Activated naive CD4-positive, alpha-beta T cell treated with anti-CD3 and anti-CD28 coated beads, Interleukin-2, amount 10 ng/mL, durations not matched to agents 7 days and 5 days (primary cell): ENCODE data around the gene PEF1.
A peak's percentile ranks its signal among the peaks of the same experiment; 100 is the strongest.

Source experiments
- CTCF ChIA-PET: fragments of 350-600 bp; sonication (Branson Sonifier 250); formaldehyde crosslinking; loops from one replicate; lab custom pipeline; 2021; ENCODE audit warnings: antibody characterized with exemption; lab: Charles Lee
- DNase-seq: peaks from one replicate; pipeline ENCODE4 v3.0.0-alpha.2; 2020
- H3K27ac Mint-ChIP-seq: one replicate; pipeline ENCODE4 v1.8.0; 2021; ENCODE audit warnings: mild to moderate bottlenecking, moderate library complexity, mixed read lengths
- H3K27me3 Mint-ChIP-seq: one replicate; pipeline ENCODE4 v1.8.0; 2021; ENCODE audit warnings: mild to moderate bottlenecking, mixed read lengths
- H3K36me3 Mint-ChIP-seq: one replicate; pipeline ENCODE4 v1.8.0; 2021; ENCODE audit warnings: mixed read lengths
- H3K4me1 Mint-ChIP-seq: one replicate; pipeline ENCODE4 v1.8.0; 2021; ENCODE audit warnings: mixed read lengths
- H3K4me3 Mint-ChIP-seq: one replicate; pipeline ENCODE4 v1.8.0; 2021; ENCODE audit warnings: mild to moderate bottlenecking, moderate library complexity, mixed read lengths
- H3K9me3 Mint-ChIP-seq: one replicate; pipeline ENCODE4 v1.8.0; 2021; ENCODE audit warnings: mixed read lengths

Gene PEF1

DNA sequence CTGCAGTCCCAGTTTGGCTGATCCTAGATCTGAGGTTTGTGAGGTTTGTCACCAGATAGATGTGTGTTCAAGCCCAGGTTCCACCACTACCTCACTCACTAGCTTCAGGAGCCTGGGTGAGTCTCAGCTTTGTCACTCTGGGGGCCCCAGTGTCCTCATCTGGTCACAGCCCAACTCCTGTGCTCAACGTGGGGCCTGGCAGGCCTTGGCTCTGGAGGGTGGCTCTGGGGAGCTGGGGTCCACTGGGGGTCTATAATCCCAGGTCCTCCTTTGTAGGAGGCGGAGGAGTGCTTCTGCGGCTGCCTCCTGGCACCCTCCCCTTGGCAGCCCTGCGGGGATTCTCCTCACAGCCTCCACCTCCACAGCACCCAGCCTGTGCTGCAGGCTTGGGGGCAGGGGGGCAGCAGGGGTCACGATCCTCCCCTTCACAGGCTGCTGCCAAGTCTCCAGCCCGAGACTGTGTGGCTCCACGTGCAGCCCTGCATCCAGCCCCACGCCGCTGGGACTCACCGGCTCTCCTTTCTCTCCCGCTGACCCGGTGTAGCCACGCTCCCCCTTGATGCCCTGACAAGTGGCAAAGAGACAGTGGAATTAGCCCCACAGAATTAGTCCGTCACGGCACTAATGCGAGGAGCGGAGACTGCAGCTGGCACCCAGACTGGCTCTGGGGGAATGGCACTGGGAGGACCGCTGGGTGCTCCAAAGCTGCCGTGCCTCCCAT is 22.5 kb upstream of the PEF1 start:
- Mint-ChIP-seq H3K4me1 (peaks cover 7% of the 10 kb centered on the region), H3K27ac (no peak overlapping the region), H3K36me3 (no peaks in the 10 kb centered on the region), H3K4me3 (no peak overlapping the region), H3K9me3 (no peaks in the 10 kb centered on the region), H3K27me3 (peaks cover 64% of the 10 kb centered on the region)
- CTCF ChIA-PET, result interaction anchor here (3.8 kb wide), 1 partner anchor 78 kb away, joined by 20 read pairs; no protein-coding TSS in a partner anchor
- DNase-seq, result no peak

DNA sequence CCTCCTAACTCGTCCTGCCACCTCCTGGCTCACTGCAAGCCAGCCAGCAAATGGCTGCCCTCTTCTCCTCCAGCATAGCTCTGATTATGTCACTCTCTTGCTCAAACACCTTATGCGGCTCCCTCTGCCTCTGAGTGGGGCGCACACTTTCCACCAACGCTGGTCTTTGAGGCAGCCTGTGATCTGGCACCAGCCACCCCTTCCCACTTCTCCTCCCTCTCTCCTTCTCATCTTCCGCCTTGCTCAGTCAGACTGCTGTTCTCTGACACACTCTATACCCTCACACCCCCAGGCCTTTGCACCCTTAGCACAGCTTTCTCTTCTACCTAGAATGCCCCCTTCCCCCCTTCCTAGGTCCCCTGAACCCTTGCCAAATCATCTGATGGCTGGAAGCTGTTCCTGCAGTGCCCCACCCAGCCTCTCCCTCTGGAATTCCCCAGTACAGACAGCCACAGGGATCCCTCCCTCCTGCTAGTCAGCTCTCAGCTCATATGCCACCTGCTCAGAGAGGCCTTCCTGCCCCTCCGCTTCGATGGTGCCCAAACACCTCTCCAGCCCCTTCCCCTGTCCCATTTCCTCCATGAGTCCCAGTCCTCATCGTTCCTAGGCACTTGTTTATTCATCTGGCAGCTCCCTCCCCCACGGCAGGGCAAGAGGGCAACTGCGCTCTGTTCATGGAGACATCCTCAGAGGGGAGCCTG is 21.7 kb upstream of the PEF1 start:
- CTCF ChIA-PET, result interaction anchor here (3.8 kb wide), 1 partner anchor 79 kb away, joined by 20 read pairs; no protein-coding TSS in a partner anchor
- no peaks in the 10 kb centered on the region for H3K36me3 Mint-ChIP-seq
- no peak overlapping the region for H3K27ac Mint-ChIP-seq
- no peak for DNase-seq
- H3K4me1 Mint-ChIP-seq, result peaks cover 7% of the 10 kb centered on the region
- H3K27me3 Mint-ChIP-seq, result peaks cover 64% of the 10 kb centered on the region
- no peaks in the 10 kb centered on the region for H3K9me3 Mint-ChIP-seq
- H3K4me3 Mint-ChIP-seq, result no peak overlapping the region

DNA sequence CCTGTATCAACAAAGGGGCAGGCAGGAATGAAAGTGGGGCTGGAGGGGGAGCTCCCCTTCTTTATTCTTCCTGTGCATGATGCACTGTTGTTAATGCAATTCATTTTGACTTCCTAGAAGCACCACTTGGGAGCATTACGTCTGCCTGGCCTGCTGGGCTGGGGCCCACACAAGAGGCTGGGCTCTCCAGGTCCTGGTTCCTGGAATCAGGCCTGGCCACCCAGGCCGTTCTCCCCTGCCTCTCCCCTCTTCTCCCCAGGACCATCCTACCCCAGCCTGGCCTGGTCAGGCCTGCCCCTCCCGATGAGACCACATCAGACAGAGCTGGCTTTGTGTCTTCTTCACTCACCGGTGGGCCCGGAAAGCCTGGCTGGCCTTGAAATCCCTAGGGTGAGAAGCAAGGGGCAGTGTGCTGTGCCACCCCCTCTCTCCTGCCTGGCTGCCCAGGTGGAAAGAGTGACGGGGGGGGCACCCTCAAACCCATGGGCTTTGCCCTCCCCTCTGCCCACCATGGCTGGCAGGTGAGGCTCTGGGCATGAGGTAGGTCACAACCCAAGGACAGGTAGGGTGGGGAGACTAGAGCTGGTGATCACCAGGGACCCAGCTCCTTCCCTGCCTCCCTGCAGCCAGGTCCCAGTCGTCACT is 20.7 kb upstream of the PEF1 start:
- H3K4me3 Mint-ChIP-seq, result no peak overlapping the region
- H3K27ac Mint-ChIP-seq, result no peak overlapping the region
- DNase-seq, result no peak
- no peaks in the 10 kb centered on the region for H3K36me3 Mint-ChIP-seq
- peaks cover 7% of the 10 kb centered on the region for H3K4me1 Mint-ChIP-seq
- H3K27me3 Mint-ChIP-seq, result peaks cover 59% of the 10 kb centered on the region
- no peaks in the 10 kb centered on the region for H3K9me3 Mint-ChIP-seq
- CTCF ChIA-PET, result interaction anchor here (1.0 to 5.8 kb wide), 9 partner anchors 8 to 397 kb away, joined by 3 to 48 read pairs (median 4); partner anchors contain the start of gene COL16A1

DNA sequence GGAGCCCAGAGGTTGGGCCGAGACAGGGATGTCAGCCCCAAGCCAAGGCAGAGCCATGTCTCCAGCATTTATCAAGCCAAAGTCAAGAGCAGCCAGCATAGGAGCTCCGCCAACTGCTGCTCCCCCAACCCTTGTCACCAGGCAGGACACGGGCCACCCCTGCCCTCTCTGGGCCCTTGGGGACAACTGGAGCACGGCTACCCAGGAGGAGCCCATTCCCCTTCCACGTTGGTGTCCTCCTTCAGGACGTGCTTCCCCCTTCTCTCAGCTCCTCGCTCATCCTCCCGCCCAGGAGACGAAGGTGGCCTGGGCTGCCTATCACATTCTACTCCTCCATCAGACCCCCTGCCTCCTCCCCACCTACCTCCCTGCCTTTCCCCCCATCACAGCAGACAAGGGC is 19.9 kb upstream of the PEF1 start:
- H3K27me3 Mint-ChIP-seq, result peaks cover 51% of the 10 kb centered on the region
- no peaks in the 10 kb centered on the region for H3K36me3 Mint-ChIP-seq
- H3K4me3 Mint-ChIP-seq, result no peak overlapping the region
- no peak overlapping the region for H3K27ac Mint-ChIP-seq
- DNase-seq, result no peak
- CTCF ChIA-PET, result interaction anchor here (0.8 to 5.8 kb wide), 14 partner anchors 9 to 398 kb away, joined by 3 to 48 read pairs (median 4); partner anchors contain the start of gene COL16A1
- no peaks in the 10 kb centered on the region for H3K9me3 Mint-ChIP-seq
- H3K4me1 Mint-ChIP-seq, result peaks cover 2% of the 10 kb centered on the region

DNA sequence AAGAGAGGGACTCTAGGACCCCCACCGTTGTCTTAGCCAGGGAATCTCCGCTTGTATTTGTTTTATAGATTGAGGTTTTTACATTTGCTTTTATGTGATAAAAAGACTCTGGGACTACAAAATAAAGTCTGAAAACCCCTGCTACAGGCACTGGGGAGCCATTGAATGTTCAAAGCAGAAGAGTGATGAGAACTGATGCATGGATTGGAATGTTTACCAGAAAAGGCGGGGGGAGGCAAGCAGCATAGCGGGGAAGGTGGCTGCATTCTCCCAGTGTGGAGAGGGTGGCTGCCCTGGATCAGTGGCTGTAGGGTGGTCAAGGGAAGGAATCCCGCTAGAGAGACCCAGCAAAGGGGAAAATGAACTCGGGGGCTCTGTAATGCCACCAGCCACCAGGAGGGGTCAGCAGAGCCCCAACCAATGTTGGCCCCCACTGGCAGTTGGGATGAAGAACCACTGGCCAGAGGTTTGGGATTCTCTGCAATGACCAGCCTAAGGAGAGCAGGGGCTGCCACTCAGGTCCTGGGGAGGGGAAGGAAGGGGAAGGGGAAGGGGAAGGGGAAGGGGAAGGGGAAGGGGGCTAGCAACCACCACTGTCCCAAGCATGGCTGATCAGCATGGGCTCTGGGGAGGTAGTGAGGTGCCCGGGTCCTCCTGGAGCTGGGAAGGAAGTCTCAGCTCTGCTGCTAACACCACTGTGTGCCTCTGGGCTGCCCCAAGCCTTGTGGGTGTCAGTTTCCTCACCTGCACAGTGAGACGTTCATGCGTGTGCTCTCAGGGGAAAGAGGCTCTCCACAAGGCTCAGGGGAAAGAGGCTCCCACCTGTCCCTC is 19.2 kb upstream of the PEF1 start:
- peaks cover 44% of the 10 kb centered on the region for H3K27me3 Mint-ChIP-seq
- no peak overlapping the region for H3K4me3 Mint-ChIP-seq
- peak; percentile 61 for DNase-seq
- H3K9me3 Mint-ChIP-seq, result no peaks in the 10 kb centered on the region
- H3K4me1 Mint-ChIP-seq, result no peaks in the 10 kb centered on the region
- H3K27ac Mint-ChIP-seq, result no peak overlapping the region
- CTCF ChIA-PET, result interaction anchor here (0.8 to 5.8 kb wide), 16 partner anchors 9 to 399 kb away, joined by 3 to 48 read pairs (median 4); partner anchors contain the start of gene COL16A1
- H3K36me3 Mint-ChIP-seq, result no peaks in the 10 kb centered on the region

DNA sequence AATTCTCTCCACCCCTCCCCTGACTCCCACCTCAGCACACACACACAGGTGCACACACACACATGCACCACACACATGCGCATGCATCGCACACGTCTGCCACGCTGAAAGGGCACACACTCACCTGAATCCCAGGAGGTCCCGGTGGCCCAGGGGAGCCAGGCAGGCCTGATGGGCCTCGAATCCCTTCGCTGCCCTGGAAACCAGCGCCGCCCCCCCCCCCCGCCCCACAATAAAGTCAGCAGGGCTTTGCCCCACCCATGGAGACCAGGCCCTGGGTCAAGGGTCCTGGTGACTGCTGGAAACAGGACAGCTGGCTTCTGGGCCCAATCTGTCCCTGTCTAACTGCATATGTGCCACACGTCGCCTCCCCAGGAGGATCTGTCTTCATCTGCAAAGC is 17.8 kb upstream of the PEF1 start:
- H3K36me3 Mint-ChIP-seq, result no peaks in the 10 kb centered on the region
- H3K4me1 Mint-ChIP-seq, result no peaks in the 10 kb centered on the region
- CTCF ChIA-PET, result interaction anchor here (1.1 to 5.8 kb wide), 6 partner anchors 8 to 127 kb away, joined by 3 to 48 read pairs (median 9); partner anchors contain the start of gene COL16A1
- no peak for DNase-seq
- H3K27me3 Mint-ChIP-seq, result peaks cover 40% of the 10 kb centered on the region
- no peak overlapping the region for H3K4me3 Mint-ChIP-seq
- H3K9me3 Mint-ChIP-seq, result no peaks in the 10 kb centered on the region
- H3K27ac Mint-ChIP-seq, result no peak overlapping the region

DNA sequence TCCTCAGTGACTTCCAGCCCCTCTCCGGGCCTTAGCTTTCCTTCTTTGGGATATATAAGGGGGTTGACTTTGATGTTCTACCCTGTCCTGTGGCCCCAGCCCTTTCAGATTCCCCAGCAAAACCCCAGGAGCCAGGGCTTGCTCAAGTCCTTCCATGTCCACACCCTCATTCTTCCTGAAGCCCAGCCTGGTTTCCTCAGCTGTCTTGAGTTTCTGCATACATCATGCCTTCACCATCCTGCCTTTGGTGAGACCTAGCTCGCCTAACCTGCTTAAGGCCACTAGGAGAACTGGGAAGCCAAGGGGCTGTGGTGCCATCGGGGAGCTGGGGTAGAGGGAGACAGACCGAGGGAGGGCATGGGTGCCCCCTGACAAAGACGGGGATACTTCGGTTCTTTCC is 17.2 kb upstream of the PEF1 start:
- Mint-ChIP-seq H3K27ac (no peak overlapping the region), H3K9me3 (no peaks in the 10 kb centered on the region), H3K4me3 (no peak overlapping the region), H3K36me3 (no peaks in the 10 kb centered on the region), H3K4me1 (no peaks in the 10 kb centered on the region), H3K27me3 (peaks cover 44% of the 10 kb centered on the region)
- no peak for DNase-seq
- CTCF ChIA-PET, result interaction anchor here (0.7 to 5.8 kb wide), 5 partner anchors 25 to 400 kb away, joined by 3 to 48 read pairs (median 4); no protein-coding TSS in a partner anchor

DNA sequence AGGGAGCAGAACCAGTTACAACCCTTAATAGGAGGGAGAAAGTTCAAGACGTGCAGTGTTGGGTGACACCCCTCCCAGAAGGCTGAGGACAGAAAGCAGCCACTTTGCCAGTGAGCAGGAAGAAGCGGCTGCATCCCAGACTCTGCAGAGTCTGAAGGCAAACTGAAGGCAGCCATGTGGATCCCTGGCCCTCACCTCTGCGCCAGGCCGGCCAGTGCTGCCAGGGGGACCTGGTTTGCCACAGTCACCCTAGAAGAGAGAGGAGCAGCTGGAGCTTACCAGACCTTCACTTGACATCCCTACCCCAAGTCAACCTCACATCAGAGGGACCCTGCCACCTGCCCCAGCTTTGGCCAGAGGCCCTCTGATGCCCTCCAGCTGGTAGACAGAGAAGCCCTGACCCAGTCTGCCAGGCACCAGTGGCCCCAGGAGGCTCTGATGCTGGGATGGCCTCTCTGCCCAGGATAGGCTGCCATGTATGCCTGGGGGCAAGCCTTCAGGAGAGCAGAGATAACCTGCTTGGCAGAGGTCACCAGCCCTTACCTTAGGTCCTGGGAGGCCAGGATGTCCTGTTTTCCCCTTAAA is 16.3 kb upstream of the PEF1 start:
- no peaks in the 10 kb centered on the region for H3K9me3 Mint-ChIP-seq

DNA sequence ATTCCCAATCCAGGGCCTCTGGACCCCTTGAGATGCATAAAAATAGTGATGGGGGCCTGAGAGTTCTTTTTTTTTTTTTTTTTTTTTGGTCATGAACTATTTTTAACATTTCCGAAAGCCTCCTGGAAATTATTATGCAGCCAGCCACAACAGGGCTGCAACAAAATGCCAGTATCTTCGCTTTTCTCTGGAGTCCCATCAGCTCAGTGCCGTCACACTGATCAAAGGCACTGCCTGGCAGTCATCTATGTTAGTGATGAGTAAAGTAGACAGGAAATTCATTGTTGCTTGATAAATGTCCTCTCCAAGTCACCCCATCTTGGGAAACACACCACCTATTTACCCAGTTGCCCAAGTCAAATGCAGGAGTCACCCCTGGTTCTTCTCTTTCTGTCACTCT is 15.2 kb upstream of the PEF1 start:
- peaks cover 42% of the 10 kb centered on the region for H3K27me3 Mint-ChIP-seq
- no peaks in the 10 kb centered on the region for H3K36me3 Mint-ChIP-seq
- CTCF ChIA-PET, result interaction anchor here (2.7 to 5.8 kb wide), 2 partner anchors 86 to 130 kb away, joined by 11 to 48 read pairs; no protein-coding TSS in a partner anchor
- H3K9me3 Mint-ChIP-seq, result no peaks in the 10 kb centered on the region
- no peak for DNase-seq
- H3K27ac Mint-ChIP-seq, result no peak overlapping the region
- H3K4me1 Mint-ChIP-seq, result no peaks in the 10 kb centered on the region
- no peak overlapping the region for H3K4me3 Mint-ChIP-seq

More for the DNA sequence above, 16.3 kb upstream of the PEF1 start:
- Mint-ChIP-seq H3K36me3 (no peaks in the 10 kb centered on the region), H3K4me1 (no peaks in the 10 kb centered on the region), H3K27me3 (peaks cover 41% of the 10 kb centered on the region), H3K4me3 (no peak overlapping the region), H3K27ac (no peak overlapping the region)
- CTCF ChIA-PET, result interaction anchor here (0.9 to 5.8 kb wide), 4 partner anchors 24 to 129 kb away, joined by 3 to 48 read pairs (median 8); no protein-coding TSS in a partner anchor
- DNase-seq, result no peak

DNA sequence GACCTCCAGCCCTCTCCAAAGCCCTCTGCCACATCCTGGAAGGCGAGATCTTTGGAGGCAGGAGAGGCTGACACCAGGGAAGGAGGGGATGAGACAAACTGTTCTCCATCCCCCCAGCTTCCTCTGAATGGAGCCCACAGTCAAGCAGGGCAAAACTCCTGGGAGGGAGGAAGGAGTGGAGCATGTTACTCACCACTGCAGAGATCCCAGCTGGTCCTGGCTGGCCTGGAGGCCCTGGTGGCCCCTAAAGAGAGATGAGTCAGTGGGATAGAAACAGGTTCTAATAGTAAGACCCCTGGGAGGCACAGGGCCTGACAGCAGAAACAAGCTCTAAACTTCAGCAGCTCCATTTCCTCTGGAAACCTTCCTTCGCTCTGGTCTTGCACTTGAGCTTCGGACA is 14.0 kb upstream of the PEF1 start:
- no peaks in the 10 kb centered on the region for H3K36me3 Mint-ChIP-seq
- no peaks in the 10 kb centered on the region for H3K9me3 Mint-ChIP-seq
- no peak overlapping the region for H3K4me3 Mint-ChIP-seq
- H3K27me3 Mint-ChIP-seq, result peaks cover 49% of the 10 kb centered on the region
- no peaks in the 10 kb centered on the region for H3K4me1 Mint-ChIP-seq
- no peak overlapping the region for H3K27ac Mint-ChIP-seq
- no peak for DNase-seq
- CTCF ChIA-PET, result interaction anchor here (0.5 kb wide), 1 partner anchor 93 kb away, joined by 3 read pairs; no protein-coding TSS in a partner anchor

DNA sequence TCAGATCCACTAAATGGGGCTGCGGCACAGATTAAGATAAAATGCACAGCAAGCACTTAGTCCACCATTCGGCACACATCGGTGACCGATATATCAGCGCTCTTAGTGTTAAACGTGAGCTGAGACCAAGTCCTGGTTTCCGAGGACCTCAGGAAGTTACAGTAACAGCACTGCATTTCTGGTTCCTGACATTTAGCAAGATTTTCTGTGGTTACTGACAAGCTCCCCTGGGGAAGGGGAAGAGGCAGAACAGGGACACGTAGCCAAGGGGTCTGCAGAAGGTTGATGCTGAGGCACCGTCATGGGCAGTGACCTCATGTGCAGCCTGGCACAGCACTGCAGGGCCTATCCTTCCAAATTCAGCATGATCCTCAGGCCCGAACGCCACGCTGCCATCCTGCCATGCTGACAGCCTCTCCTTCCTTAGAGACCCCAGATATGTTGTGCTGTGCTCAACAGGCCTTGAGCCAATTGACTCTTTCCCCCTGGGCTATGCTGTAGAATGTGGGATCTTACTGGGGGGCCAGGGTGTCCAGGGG is 13.4 kb upstream of the PEF1 start:
- Mint-ChIP-seq H3K36me3 (no peaks in the 10 kb centered on the region), H3K27me3 (peaks cover 53% of the 10 kb centered on the region), H3K4me3 (no peak overlapping the region), H3K9me3 (no peaks in the 10 kb centered on the region), H3K27ac (no peak overlapping the region), H3K4me1 (no peaks in the 10 kb centered on the region)
- DNase-seq, result no peak
- CTCF ChIA-PET, result no interaction called here

DNA sequence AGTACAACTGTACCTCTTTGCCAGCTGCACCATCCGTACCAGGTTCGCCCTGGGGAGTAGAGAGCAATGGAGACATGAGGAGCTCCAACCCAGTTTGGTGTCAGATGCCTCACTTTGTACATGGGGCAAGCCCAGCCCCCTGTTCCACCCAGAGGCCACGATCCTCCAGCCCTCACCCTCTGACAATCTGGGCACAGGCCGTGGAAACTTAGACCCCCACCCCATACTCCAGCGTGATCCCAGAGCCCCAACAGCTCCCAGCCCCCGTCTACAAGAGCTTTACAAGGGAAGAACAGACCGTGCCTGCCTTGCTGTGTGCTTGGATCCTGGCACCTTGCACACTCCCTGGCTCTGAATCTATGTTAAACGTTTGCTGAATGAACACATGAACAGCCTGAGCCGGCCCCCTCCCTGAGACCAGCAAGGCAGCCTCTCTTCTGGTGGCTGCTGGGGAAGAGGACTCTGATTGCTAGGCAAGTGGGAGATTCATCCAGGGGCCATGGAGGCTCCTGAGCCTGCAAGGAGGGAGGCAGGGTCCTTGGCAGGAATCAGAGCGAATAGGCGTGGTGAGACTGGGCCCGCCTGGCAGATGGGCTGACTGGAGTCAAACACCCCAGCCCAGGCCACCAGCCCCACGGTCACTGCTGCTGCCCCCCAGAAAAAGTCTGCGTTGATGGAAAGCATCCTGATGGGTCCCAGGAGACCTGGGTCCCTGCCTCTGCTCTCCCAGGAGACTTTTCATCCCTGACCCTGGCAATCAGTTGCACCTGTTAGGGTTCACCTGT is 12.5 kb upstream of the PEF1 start:
- Mint-ChIP-seq H3K36me3 (no peaks in the 10 kb centered on the region), H3K27ac (no peak overlapping the region), H3K4me1 (no peaks in the 10 kb centered on the region), H3K27me3 (peaks cover 53% of the 10 kb centered on the region), H3K9me3 (no peaks in the 10 kb centered on the region), H3K4me3 (no peak overlapping the region)
- DNase-seq, result no peak
- CTCF ChIA-PET, result no interaction called here
